Fibroblast of lung (primary cell): ENCODE results near the gene KLHL41. TPM values are rescaled to one million over a fixed set of nuclear protein-coding genes. Genes with fewer than 3 reads are reported as not detected.

Experiments
- DNase-seq, 2 donors: peaks; one replicate each; pipeline versions ENCODE4 v3.0.0 to v3.0.0-alpha.2; 2010; ENCODE audit warnings: low read depth in 2 of 2
- H2AFZ ChIP-seq: 2 replicates; pipeline ENCODE4 v1.5.1; 2012; ENCODE audit warnings: low read length, control low read depth, inconsistent platforms
- H3K27ac ChIP-seq: 2 replicates; pipeline ENCODE4 v1.5.1; 2011; ENCODE audit warnings: low read length, control low read depth; ENCODE audit not compliant: insufficient read depth
- H3K27me3 ChIP-seq: 2 replicates; pipeline ENCODE4 v1.5.1; 2011; ENCODE audit warnings: mild to moderate bottlenecking, low read length; ENCODE audit not compliant: control insufficient read depth, insufficient read depth
- H3K36me3 ChIP-seq: 2 replicates; pipeline ENCODE4 v1.5.1; 2011; ENCODE audit warnings: low read length; ENCODE audit not compliant: control insufficient read depth, insufficient read depth
- H3K4me1 ChIP-seq: 2 replicates; pipeline ENCODE4 v1.5.1; 2011; ENCODE audit warnings: low read length; ENCODE audit not compliant: control insufficient read depth, insufficient read depth; ENCODE audit errors: extremely low read depth
- H3K4me2 ChIP-seq: 2 replicates; pipeline ENCODE4 v1.5.1; 2011; ENCODE audit warnings: low read length, control low read depth; ENCODE audit not compliant: insufficient read depth; ENCODE audit errors: extremely low read depth
- H3K4me3 ChIP-seq, 4 experiments: fragments of 200-600 bp in 1 of 4; sonication (generic) in 1 of 4; replicated peaks in 1 of 4; 2 replicates each; pipeline ENCODE4 v1.5.1; 2011 to 2016; ENCODE audit warnings: low read length in 4 of 4, low read depth in 3 of 4, mild to moderate bottlenecking in 3 of 4, control low read depth in 2 of 4, inconsistent platforms in 1 of 4, mixed read lengths in 1 of 4; ENCODE audit not compliant: insufficient read depth in 1 of 4; ENCODE audit errors: control extremely low read depth in 1 of 4
- H3K79me2 ChIP-seq: 2 replicates; pipeline ENCODE4 v1.5.1; 2012; ENCODE audit warnings: mild to moderate bottlenecking, low read length, inconsistent platforms; ENCODE audit not compliant: control insufficient read depth, insufficient read depth
- H3K9ac ChIP-seq: 2 replicates; pipeline ENCODE4 v1.5.1; 2011; ENCODE audit warnings: mild to moderate bottlenecking, low read length, control low read depth; ENCODE audit not compliant: insufficient read depth
- H3K9me3 ChIP-seq: 2 replicates; pipeline ENCODE4 v1.5.1; 2012; ENCODE audit warnings: low read depth, low read length; ENCODE audit not compliant: control insufficient read depth, insufficient read depth
- H4K20me1 ChIP-seq: 2 replicates; pipeline ENCODE4 v1.5.1; 2011; ENCODE audit warnings: low read length; ENCODE audit not compliant: control insufficient read depth, insufficient read depth; ENCODE audit errors: extremely low read depth
- CTCF ChIP-seq, 2 donors: IDR thresholded peaks in 1 of 2; conservative IDR thresholded peaks in 1 of 2; 1 replicate in 1 of 2; 2 replicates in 1 of 2; pipeline ENCODE4 v1.5.1; 2011 to 2012; ENCODE audit warnings: low read length in 2 of 2, control low read depth in 1 of 2, inconsistent platforms in 1 of 2, low read depth in 1 of 2, mild to moderate bottlenecking in 1 of 2
- EZH2 ChIP-seq: IDR thresholded peaks from 2 replicates; pipeline ENCODE4 v1.5.1; 2012; ENCODE audit warnings: low read length, control low read depth, mild to moderate bottlenecking; ENCODE audit errors: missing control alignments
- polyA plus RNA-seq, 2 donors: library from polyadenylated mRNA; depleted of rRNA in 1 of 2; stranded (reverse) in 1 of 2; unstranded in 1 of 2; fragments of >200 nt; gene quantifications; 2 replicates each; pipeline ENCODE4 v1.2.1, GENCODE V29; 2011 to 2012; ENCODE audit warnings: missing spikeins in 1 of 2
- total RNA-seq: library from RNA; depleted of rRNA; stranded (reverse); fragments of >200 nt; gene quantifications from 2 replicates; pipeline ENCODE4 v1.2.1, GENCODE V29; 2014

The KLHL41 gene
- total and polyA plus RNA-seq, 2 donors (not counting 1 experiment from before 2014, with no cell fraction given) = 1.2 to 3.8 TPM

- no peak for TF ChIP-seq CTCF (conservative IDR thresholded peaks at IDR 0.05 in 1 of 2, IDR thresholded peaks at IDR 0.05 in 1 of 2; ENCODE audit: low read depth in 1 of 2, low read length in 2 of 2)
- Histone ChIP-seq H3K4me2 (no peak overlapping the region), H3K27ac (no peak overlapping the region), H4K20me1 (no peaks in the 10 kb centered on the region), H3K79me2 (no peaks in the 10 kb centered on the region), H3K4me1 (peaks cover 8% of the 10 kb centered on the region), H3K36me3 (no peaks in the 10 kb centered on the region), H3K9me3 (no peaks in the 10 kb centered on the region), H2AFZ (no peak overlapping the region), H3K9ac (no peak overlapping the region), H3K4me3 (no peak overlapping the region), H3K27me3 (no peaks in the 10 kb centered on the region)
- DNase-seq = no peak
Observed at GRCh38 chr2:169464466-169464865, 45.0 kb upstream of the KLHL41 start.

GRCh38 chr2:169464882-169465281 is 44.6 kb upstream of the KLHL41 start:
- no peak overlapping the region for H3K9ac ChIP-seq
- H4K20me1 ChIP-seq = no peaks in the 10 kb centered on the region
- H3K4me3 ChIP-seq = no peak overlapping the region
- no peaks in the 10 kb centered on the region for H3K27me3 ChIP-seq
- no peak overlapping the region for H3K27ac ChIP-seq
- no peak overlapping the region for H3K4me2 ChIP-seq
- no peak for DNase-seq
- peak overlapping the region; percentile 33 for H2AFZ ChIP-seq
- H3K36me3 ChIP-seq = no peaks in the 10 kb centered on the region
- peaks cover 8% of the 10 kb centered on the region for H3K4me1 ChIP-seq
- H3K79me2 ChIP-seq = no peaks in the 10 kb centered on the region
- TF ChIP-seq CTCF (conservative IDR thresholded peaks at IDR 0.05 in 1 of 2, IDR thresholded peaks at IDR 0.05 in 1 of 2; ENCODE audit: low read depth in 1 of 2, low read length in 2 of 2) (no peak), EZH2 (no peak)
- no peaks in the 10 kb centered on the region for H3K9me3 ChIP-seq

- H3K9ac ChIP-seq = no peak overlapping the region
- H2AFZ ChIP-seq = no peak overlapping the region
- H4K20me1 ChIP-seq = no peaks in the 10 kb centered on the region
- no peaks in the 10 kb centered on the region for H3K9me3 ChIP-seq
- H3K27me3 ChIP-seq = no peaks in the 10 kb centered on the region
- no peaks in the 10 kb centered on the region for H3K79me2 ChIP-seq
- H3K27ac ChIP-seq = no peak overlapping the region
- DNase-seq = no peak
- no peak for TF ChIP-seq EZH2
- TF ChIP-seq CTCF (conservative IDR thresholded peaks at IDR 0.05 in 1 of 2, IDR thresholded peaks at IDR 0.05 in 1 of 2; ENCODE audit: low read depth in 1 of 2, low read length in 2 of 2) = no peak
- peaks cover 3% of the 10 kb centered on the region for H3K4me1 ChIP-seq
- H3K4me3 ChIP-seq = no peak overlapping the region
- H3K4me2 ChIP-seq = no peak overlapping the region
- no peaks in the 10 kb centered on the region for H3K36me3 ChIP-seq
Observed at GRCh38 chr2:169468841-169469240, 40.7 kb upstream of the KLHL41 start.
